Right lobe of liver (tissue), 6 donors: ENCODE measurements around the gene ERBIN. TPM values are rescaled to one million over a fixed set of nuclear protein-coding genes. Genes with fewer than 3 reads are reported as not detected.
"Not testable (repeated sequence)": the region's sequence is repeated elsewhere in the genome, so short reads cannot be mapped to it uniquely, and the experiment has no call there.

Experiments used
- ATAC-seq, 4 donors: fragments of 200-7000 bp; cut with Tn5 transposase; one replicate each; pipeline ENCODE4 v1.9.1; 2020; ENCODE audit warnings: mild to moderate bottlenecking in 4 of 4, moderate library complexity in 4 of 4
- DNase-seq, 3 donors: peaks; one replicate each; pipeline ENCODE4 v3.0.0-alpha.2; 2020
- H3K27ac ChIP-seq, 3 donors: fragments of 200-600 bp; one replicate each; pipeline ENCODE4 v1.8.0; 2022
- H3K27me3 ChIP-seq, 2 donors: fragments of 200-600 bp; one replicate each; pipeline ENCODE4 v1.8.0; 2022
- H3K36me3 ChIP-seq, 4 donors: fragments of 200-600 bp; sonication (generic) in 1 of 4; one replicate each; pipeline versions ENCODE4 v1.5.1 to v1.8.0; 2017 to 2022; ENCODE audit warnings: control low read depth in 1 of 4
- H3K4me1 ChIP-seq, 4 donors: fragments of 200-600 bp; sonication (generic) in 1 of 4; one replicate each; pipeline versions ENCODE4 v1.5.1 to v1.8.0; 2017 to 2022; ENCODE audit warnings: control low read depth in 1 of 4
- H3K4me3 ChIP-seq, 3 donors: fragments of 200-600 bp; one replicate each; pipeline ENCODE4 v1.8.0; 2022
- H3K9me3 ChIP-seq, 4 donors: fragments of 200-600 bp; sonication (generic) in 1 of 4; one replicate each; pipeline versions ENCODE4 v1.5.1 to v1.8.0; 2017 to 2022; ENCODE audit warnings: control low read depth in 1 of 4
- CTCF ChIP-seq, 4 donors: fragments of 200-600 bp in 3 of 4; fragments of 450-650 bp in 1 of 4; IDR thresholded peaks; one replicate each; pipeline versions ENCODE4 v1.5.1 to v1.8.0; 2016 to 2022; ENCODE audit warnings: antibody characterized with exemption in 4 of 4, mild to moderate bottlenecking in 2 of 4
- POLR2A ChIP-seq: fragments of 450-650 bp; IDR thresholded peaks from one replicate; pipeline ENCODE4 v1.6.1; 2017; ENCODE audit warnings: antibody characterized with exemption, mild to moderate bottlenecking
- WGBS: methylation state at CpG from one replicate; pipeline ENCODE4 v1.1.6; 2018; ENCODE audit warnings: low coverage, low lambda C conversion rate; ENCODE audit not compliant: insufficient coverage; ENCODE audit errors: missing lambda C conversion rate; 5-methylcytosine and 5-hydroxymethylcytosine counted together
- intact Hi-C, 2 donors: fragments of 100-400 bp; cut with DNase I; formaldehyde crosslinking; loops; one replicate each; pipeline versions ENCODE4 v1.11.2 to v1.14.1; 2022
- total RNA-seq, 6 experiments: library from RNA; depleted of rRNA in 2 of 6; stranded (reverse); fragments of >200 nt in 2 of 6; fragmentation: NEBNext Ultra II Directional in 3 of 6; extraction: Animal tissue kit (Norgen Biotek cat#: 25700) in 3 of 6; gene quantifications; one replicate each; pipeline versions ENCODE4 v1.1.0 to v1.2.4, GENCODE V29; 2016 to 2023
- donor health status: DM: no; HTN: yes; CAD: no.
- donor health status: DM: no; HTN: no; CAD: no.
- donor health status: DM: no; HTN: no; CAD: no.
- donor health status: DM: no; HTN: yes; CAD: no.
- donor health status: DM: no; HTN: yes; CAD: no.

Gene ERBIN
- total RNA-seq, 6 experiments from 2014 or later, result 31.0 to 45.3 (median 32.8) TPM

- no peak for ATAC-seq
- Histone ChIP-seq H3K4me3 (no peak overlapping the region), H3K9me3 (no peaks in the 10 kb centered on the region), H3K4me1 (no peaks in the 10 kb centered on the region), H3K36me3 (peaks cover 0 to 17% (median 3%) of the 10 kb centered on the region in 4 donors), H3K27me3 (no peaks in the 10 kb centered on the region), H3K27ac (no peak overlapping the region)
- intact Hi-C loops, result no loop called here
- no peak for TF ChIP-seq CTCF (IDR thresholded peaks at IDR 0.05)
- no peak for TF ChIP-seq POLR2A
- DNase-seq, result no peak
- WGBS, result 100% methylated on average over 1 of the region's 1 CpG
Observed at GRCh38 chr5:66021585-66021984, 95.2 kb downstream of the ERBIN start.

- 100% methylated on average over 1 of the region's 1 CpG for WGBS
- DNase-seq (no peak), ATAC-seq (no peak)
- TF ChIP-seq CTCF (IDR thresholded peaks at IDR 0.05), result no peak
- TF ChIP-seq POLR2A, result no peak
- Histone ChIP-seq H3K9me3 (no peaks in the 10 kb centered on the region), H3K27ac (no peak overlapping the region), H3K4me1 (no peaks in the 10 kb centered on the region), H3K36me3 (peaks cover 0 to 30% (median 3%) of the 10 kb centered on the region in 4 donors), H3K27me3 (no peaks in the 10 kb centered on the region), H3K4me3 (no peak overlapping the region)
- intact Hi-C loops, result no loop called here
Observed at GRCh38 chr5:66039296-66039695, 112.9 kb downstream of the ERBIN start.

- ATAC-seq (no peak), DNase-seq (no peak)
- Histone ChIP-seq H3K27me3 (no peaks in the 10 kb centered on the region), H3K36me3 (peaks cover 0 to 34% (median 5%) of the 10 kb centered on the region in 4 donors), H3K4me1 (no peaks in the 10 kb centered on the region), H3K9me3 (no peaks in the 10 kb centered on the region), H3K27ac (no peak overlapping the region), H3K4me3 (no peak overlapping the region)
- intact Hi-C loops, result no loop called here
- WGBS, result 92% methylated on average over 1 of the region's 1 CpG
- TF ChIP-seq CTCF (IDR thresholded peaks at IDR 0.05) (no peak), POLR2A (no peak)
Observed at GRCh38 chr5:66039701-66040100, 113.3 kb downstream of the ERBIN start.

- peaks cover 0 to 50% (median 6%) of the 10 kb centered on the region in 4 donors for H3K36me3 ChIP-seq
- no peak for TF ChIP-seq POLR2A
- H3K4me3 ChIP-seq, result no peak overlapping the region
- no peaks in the 10 kb centered on the region for H3K4me1 ChIP-seq
- no peaks in the 10 kb centered on the region for H3K9me3 ChIP-seq
- H3K27me3 ChIP-seq, result no peaks in the 10 kb centered on the region
- WGBS, result 88% methylated on average over 1 of the region's 1 CpG
- DNase-seq (no peak), ATAC-seq (no peak)
- no peak overlapping the region for H3K27ac ChIP-seq
- intact Hi-C loops, result no loop called here
Observed at GRCh38 chr5:66041627-66042026, 115.3 kb downstream of the ERBIN start.

- no peak for ATAC-seq
- no peak for TF ChIP-seq CTCF (IDR thresholded peaks at IDR 0.05)
- TF ChIP-seq POLR2A, result no peak
- 100% methylated on average over 1 of the region's 1 CpG for WGBS
Observed at GRCh38 chr5:66057239-66057638, 130.9 kb downstream of the ERBIN start.

GRCh38 chr5:66061320-66061719 is 134.9 kb downstream of the ERBIN start:
- ATAC-seq, H3K4me1 ChIP-seq, H3K27me3 ChIP-seq, H3K27ac ChIP-seq, DNase-seq, H3K4me3 ChIP-seq, intact Hi-C loops, H3K36me3 ChIP-seq, H3K9me3 ChIP-seq: not testable (repeated sequence)
- WGBS, result 92% methylated on average over 2 of the region's 3 CpGs

More at GRCh38 chr5:66057239-66057638, 130.9 kb downstream of the ERBIN start:
- H3K27ac ChIP-seq, result no peak overlapping the region
- intact Hi-C loops, result no loop called here
- H3K36me3 ChIP-seq, result peaks cover 0 to 26% (median 0%) of the 10 kb centered on the region in 4 donors
- no peak overlapping the region for H3K4me3 ChIP-seq
- H3K4me1 ChIP-seq, result no peaks in the 10 kb centered on the region
- DNase-seq, result no peak
- H3K9me3 ChIP-seq, result no peaks in the 10 kb centered on the region
- no peaks in the 10 kb centered on the region for H3K27me3 ChIP-seq

- ATAC-seq, intact Hi-C loops, H3K9me3 ChIP-seq, H3K27me3 ChIP-seq, H3K36me3 ChIP-seq, H3K27ac ChIP-seq, DNase-seq, H3K4me1 ChIP-seq, H3K4me3 ChIP-seq: not testable (repeated sequence)
- 100% methylated on average over 2 of the region's 13 CpGs for WGBS
Observed at GRCh38 chr5:66063061-66063460, 136.7 kb downstream of the ERBIN start.
